GM10847 (cell line): ENCODE results near the gene NR1I3.

ENCODE experiments used
- POLR2A ChIP-seq: IDR thresholded peaks from 2 replicates; pipeline ENCODE4 v1.6.1; 2011; ENCODE audit not compliant: insufficient read length; ENCODE audit errors: extremely low read depth

The NR1I3 gene

GRCh38 chr1:161238039-161238473 is at the start of gene NR1I3:
NR1I3 (minus strand) TSS chr1:161238203; CDS start chr1:161236565, 1,638 bp downstream.
- TF ChIP-seq POLR2A: no peak

GRCh38 chr1:161287482-161288054 is 49.6 kb upstream of the NR1I3 start:
- TF ChIP-seq POLR2A: no peak

- TF ChIP-seq POLR2A: no peak
These were observed 47.5 kb upstream of the NR1I3 start for GRCh38 chr1:161285521-161285920.

GRCh38 chr1:161285113-161285512 is 47.1 kb upstream of the NR1I3 start:
- TF ChIP-seq POLR2A: no peak

GRCh38 chr1:161282991-161283390 is 45.0 kb upstream of the NR1I3 start:
- TF ChIP-seq POLR2A: no peak

- TF ChIP-seq POLR2A: no peak
These were observed 36.9 kb upstream of the NR1I3 start for GRCh38 chr1:161274874-161275273.

- no peak for TF ChIP-seq POLR2A
These were observed 35.4 kb upstream of the NR1I3 start for GRCh38 chr1:161273402-161273801.

GRCh38 chr1:161267321-161267720 is 29.3 kb upstream of the NR1I3 start:
- no peak for TF ChIP-seq POLR2A

GRCh38 chr1:161266836-161267235 is 28.8 kb upstream of the NR1I3 start:
- TF ChIP-seq POLR2A: no peak

- TF ChIP-seq POLR2A: no peak
These were observed 28.2 kb upstream of the NR1I3 start for GRCh38 chr1:161266202-161266601.

GRCh38 chr1:161265305-161265704 is 27.3 kb upstream of the NR1I3 start:
- TF ChIP-seq POLR2A: no peak

GRCh38 chr1:161261261-161262235 is 23.5 kb upstream of the NR1I3 start:
- no peak for TF ChIP-seq POLR2A

- TF ChIP-seq POLR2A: no peak
These were observed 22.6 kb upstream of the NR1I3 start for GRCh38 chr1:161260376-161261260.

- TF ChIP-seq POLR2A: no peak
These were observed 21.8 kb upstream of the NR1I3 start for GRCh38 chr1:161259765-161260164.

GRCh38 chr1:161259345-161259702 is 21.3 kb upstream of the NR1I3 start:
- TF ChIP-seq POLR2A: no peak

GRCh38 chr1:161258439-161259344 is 20.7 kb upstream of the NR1I3 start, which contains the start of gene PCP4L1:
PCP4L1 (plus strand) TSS chr1:161258745; CDS start chr1:161258975, 230 bp downstream.
- no peak for TF ChIP-seq POLR2A
